Skeletal muscle satellite cell (primary cell): ENCODE results near the gene SELENOF.

Source experiments
- H3K27me3 ChIP-seq: 2 replicates; pipeline ENCODE4 v1.7.0; 2013; ENCODE audit warnings: low read length; ENCODE audit not compliant: control insufficient read depth, insufficient read depth
- H3K36me3 ChIP-seq: 2 replicates; pipeline ENCODE4 v1.7.0; 2013; ENCODE audit warnings: mild to moderate bottlenecking, control low read depth, low read length; ENCODE audit not compliant: insufficient read depth
- H3K4me1 ChIP-seq: 2 replicates; pipeline ENCODE4 v1.7.0; 2013; ENCODE audit warnings: low read length; ENCODE audit not compliant: control insufficient read depth, insufficient read depth
- H3K4me2 ChIP-seq: 2 replicates; pipeline ENCODE4 v1.7.0; 2013; ENCODE audit warnings: mild to moderate bottlenecking, low read length
- H3K4me3 ChIP-seq: 2 replicates; pipeline ENCODE4 v1.7.0; 2013; ENCODE audit warnings: low read length
- H3K9ac ChIP-seq: 2 replicates; pipeline ENCODE4 v1.7.0; 2013; ENCODE audit warnings: mild to moderate bottlenecking, low read depth, low read length, moderate library complexity
- H3K9me3 ChIP-seq: replicated peaks from 2 replicates; pipeline ENCODE4 v1.7.0; 2013; ENCODE audit warnings: mild to moderate bottlenecking, control low read depth, low read length

SELENOF gene

GRCh38 chr1:86852782-86853408 is 61.0 kb downstream of the SELENOF start:
- no peaks in the 10 kb centered on the region for H3K27me3 ChIP-seq
- H3K36me3 ChIP-seq = no peaks in the 10 kb centered on the region
- H3K4me1 ChIP-seq = no peaks in the 10 kb centered on the region
- H3K9me3 ChIP-seq = no peaks in the 10 kb centered on the region
- H3K9ac ChIP-seq = no peak overlapping the region
- no peak overlapping the region for H3K4me3 ChIP-seq
- H3K4me2 ChIP-seq = no peak overlapping the region

- Histone ChIP-seq H3K36me3 (no peaks in the 10 kb centered on the region), H3K4me1 (no peaks in the 10 kb centered on the region), H3K9me3 (no peaks in the 10 kb centered on the region), H3K27me3 (no peaks in the 10 kb centered on the region), H3K4me2 (no peak overlapping the region), H3K9ac (no peak overlapping the region), H3K4me3 (no peak overlapping the region)
Observed at GRCh38 chr1:86852289-86852688, 61.6 kb downstream of the SELENOF start.

GRCh38 chr1:86849756-86850155 is 64.2 kb downstream of the SELENOF start:
- Histone ChIP-seq H3K4me3 (no peak overlapping the region), H3K9me3 (no peaks in the 10 kb centered on the region), H3K9ac (no peak overlapping the region), H3K4me2 (no peak overlapping the region), H3K4me1 (peaks cover 17% of the 10 kb centered on the region), H3K27me3 (no peaks in the 10 kb centered on the region), H3K36me3 (no peaks in the 10 kb centered on the region)

- H3K9ac ChIP-seq = no peak overlapping the region
Observed at GRCh38 chr1:86848654-86849053, 65.3 kb downstream of the SELENOF start.

GRCh38 chr1:86846164-86846647 is 67.7 kb downstream of the SELENOF start:
- no peaks in the 10 kb centered on the region for H3K9me3 ChIP-seq
- H3K4me2 ChIP-seq = peak overlapping the region; percentile 9
- H3K4me1 ChIP-seq = peaks cover 21% of the 10 kb centered on the region
- H3K9ac ChIP-seq = no peak overlapping the region
- no peak overlapping the region for H3K4me3 ChIP-seq
- no peaks in the 10 kb centered on the region for H3K36me3 ChIP-seq
- H3K27me3 ChIP-seq = no peaks in the 10 kb centered on the region

More at GRCh38 chr1:86848654-86849053, 65.3 kb downstream of the SELENOF start:
- no peaks in the 10 kb centered on the region for H3K27me3 ChIP-seq
- no peaks in the 10 kb centered on the region for H3K9me3 ChIP-seq
- no peaks in the 10 kb centered on the region for H3K36me3 ChIP-seq
- no peak overlapping the region for H3K4me3 ChIP-seq
- no peak overlapping the region for H3K4me2 ChIP-seq
- H3K4me1 ChIP-seq = peaks cover 17% of the 10 kb centered on the region

- Histone ChIP-seq H3K27me3 (no peaks in the 10 kb centered on the region), H3K9me3 (no peaks in the 10 kb centered on the region), H3K4me3 (no peak overlapping the region), H3K36me3 (no peaks in the 10 kb centered on the region), H3K9ac (no peak overlapping the region), H3K4me2 (no peak overlapping the region), H3K4me1 (peaks cover 22% of the 10 kb centered on the region)
Observed at GRCh38 chr1:86845514-86845913, 68.4 kb downstream of the SELENOF start.

- H3K9me3 ChIP-seq = no peaks in the 10 kb centered on the region
- H3K27me3 ChIP-seq = no peaks in the 10 kb centered on the region
- no peaks in the 10 kb centered on the region for H3K36me3 ChIP-seq
- H3K9ac ChIP-seq = no peak overlapping the region
- peaks cover 13% of the 10 kb centered on the region for H3K4me1 ChIP-seq
- H3K4me3 ChIP-seq = no peak overlapping the region
- no peak overlapping the region for H3K4me2 ChIP-seq
Observed at GRCh38 chr1:86841116-86841515, 72.8 kb downstream of the SELENOF start.

- no peak overlapping the region for H3K9ac ChIP-seq
- H3K4me1 ChIP-seq = no peaks in the 10 kb centered on the region
- H3K27me3 ChIP-seq = no peaks in the 10 kb centered on the region
- H3K4me3 ChIP-seq = no peak overlapping the region
- no peaks in the 10 kb centered on the region for H3K36me3 ChIP-seq
- H3K9me3 ChIP-seq = no peaks in the 10 kb centered on the region
- peak overlapping the region; percentile 30 for H3K4me2 ChIP-seq
Observed at GRCh38 chr1:86833461-86834215, 80.3 kb downstream of the SELENOF start.

GRCh38 chr1:86832433-86832832 is 81.5 kb downstream of the SELENOF start:
- no peaks in the 10 kb centered on the region for H3K27me3 ChIP-seq
- H3K4me3 ChIP-seq = no peak overlapping the region
- no peaks in the 10 kb centered on the region for H3K9me3 ChIP-seq
- no peaks in the 10 kb centered on the region for H3K36me3 ChIP-seq
- H3K4me1 ChIP-seq = no peaks in the 10 kb centered on the region
- H3K4me2 ChIP-seq = no peak overlapping the region
- no peak overlapping the region for H3K9ac ChIP-seq

GRCh38 chr1:86829321-86829720 is 84.6 kb downstream of the SELENOF start:
- H3K27me3 ChIP-seq = no peaks in the 10 kb centered on the region
- no peak overlapping the region for H3K4me3 ChIP-seq
- H3K4me1 ChIP-seq = no peaks in the 10 kb centered on the region
- H3K9ac ChIP-seq = no peak overlapping the region
- H3K36me3 ChIP-seq = no peaks in the 10 kb centered on the region
- H3K4me2 ChIP-seq = no peak overlapping the region
- H3K9me3 ChIP-seq = no peaks in the 10 kb centered on the region

GRCh38 chr1:86828024-86828423 is 85.9 kb downstream of the SELENOF start:
- no peak overlapping the region for H3K9ac ChIP-seq
- H3K4me1 ChIP-seq = no peaks in the 10 kb centered on the region
- no peak overlapping the region for H3K4me3 ChIP-seq
- H3K4me2 ChIP-seq = no peak overlapping the region
- H3K9me3 ChIP-seq = no peaks in the 10 kb centered on the region
- no peaks in the 10 kb centered on the region for H3K27me3 ChIP-seq
- no peaks in the 10 kb centered on the region for H3K36me3 ChIP-seq

GRCh38 chr1:86826856-86827255 is 87.1 kb downstream of the SELENOF start:
- no peak overlapping the region for H3K9ac ChIP-seq
- no peaks in the 10 kb centered on the region for H3K4me1 ChIP-seq
- H3K27me3 ChIP-seq = no peaks in the 10 kb centered on the region

More at GRCh38 chr1:86826856-86827255, 87.1 kb downstream of the SELENOF start:
- Histone ChIP-seq H3K4me3 (no peak overlapping the region), H3K36me3 (no peaks in the 10 kb centered on the region), H3K4me2 (no peak overlapping the region), H3K9me3 (no peaks in the 10 kb centered on the region)
